ENCODE data around the gene RAB32. TPM values are rescaled to one million over a fixed set of nuclear protein-coding genes. Genes with fewer than 3 reads are reported as not detected.
A peak's percentile ranks its signal among the peaks of the same experiment; 100 is the strongest.

The RAB32 gene
- total and polyA plus RNA-seq, 8 donors = 3.5 to 19.0 (median 5.2) TPM

DNA sequence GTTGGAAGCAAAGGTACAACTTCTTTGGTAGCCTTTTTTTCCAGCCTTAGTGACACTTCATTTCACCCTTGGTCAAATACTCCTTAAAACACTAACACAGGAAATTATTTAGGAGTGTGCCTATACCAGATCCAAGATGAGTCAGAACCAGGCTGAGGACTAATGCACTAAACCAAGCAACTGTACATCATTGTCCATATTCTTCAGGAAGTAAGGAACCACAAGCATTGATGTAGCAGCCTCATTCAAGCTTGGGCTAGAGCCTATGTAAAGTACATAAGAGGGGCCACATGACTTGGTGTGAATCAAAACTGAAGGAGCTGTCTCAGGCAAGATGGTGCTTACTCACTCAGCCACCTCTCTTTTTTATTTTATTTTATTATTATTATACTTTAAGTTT is 34.4 kb downstream of the RAB32 start:
- H3K9me3 ChIP-seq = no peaks in the 10 kb centered on the region
- no peaks in the 10 kb centered on the region for H3K36me3 ChIP-seq
- no peak overlapping the region for H3K4me3 ChIP-seq
- H3K27ac ChIP-seq = no peak overlapping the region
- no peak for DNase-seq
- no peaks in the 10 kb centered on the region for H3K27me3 ChIP-seq
- no peaks in the 10 kb centered on the region for H3K4me1 ChIP-seq
- no peak for TF ChIP-seq CTCF (IDR thresholded peaks at IDR 0.05)
- FAIRE-seq = no peak
- no peak for ATAC-seq
- intact Hi-C loops (cut with DNase I) = no loop called here

GRCh38 chr6:146581968-146582367 is 38.3 kb downstream of the RAB32 start:
- Histone ChIP-seq H3K4me1 (no peaks in the 10 kb centered on the region), H3K27me3 (no peaks in the 10 kb centered on the region), H3K4me3 (no peak overlapping the region), H3K9me3 (no peaks in the 10 kb centered on the region), H3K27ac (no peak overlapping the region), H3K36me3 (no peaks in the 10 kb centered on the region)
- WGBS, 2 donors = 43 to 58% methylated on average over 1 of the region's 1 CpG
- ATAC-seq (no peak), DNase-seq (no peak), FAIRE-seq (no peak)
- no peak for TF ChIP-seq CTCF (IDR thresholded peaks at IDR 0.05)
- intact Hi-C loops (cut with DNase I) = no loop called here

- Histone ChIP-seq H3K9me3 (no peaks in the 10 kb centered on the region), H3K27me3 (no peaks in the 10 kb centered on the region), H3K36me3 (no peaks in the 10 kb centered on the region), H3K4me3 (no peak overlapping the region), H3K4me1 (no peaks in the 10 kb centered on the region), H3K27ac (no peak overlapping the region)
- FAIRE-seq (no peak), ATAC-seq (peak in 1 of 4 donors; percentile 26), DNase-seq (peak in 2 of 6 donors; percentile 16 to 30)
- intact Hi-C loops (cut with DNase I) = no loop called here
- no peak for TF ChIP-seq CTCF (IDR thresholded peaks at IDR 0.05)
- WGBS, 2 donors = 56 to 71% methylated on average over 5 of the region's 5 CpGs
Measured at GRCh38 chr6:146582857-146583256, 39.2 kb downstream of the RAB32 start.

- no peaks in the 10 kb centered on the region for H3K9me3 ChIP-seq
- no peaks in the 10 kb centered on the region for H3K4me1 ChIP-seq
- no peak for TF ChIP-seq CTCF (IDR thresholded peaks at IDR 0.05)
- 35 to 58% methylated on average over 1 of the region's 1 CpG for WGBS, 2 donors
- no peaks in the 10 kb centered on the region for H3K27me3 ChIP-seq
- no peak for FAIRE-seq
- no peak for DNase-seq
- intact Hi-C loops (cut with DNase I) = no loop called here
- H3K27ac ChIP-seq = no peak overlapping the region
- ATAC-seq = no peak
- no peaks in the 10 kb centered on the region for H3K36me3 ChIP-seq
- no peak overlapping the region for H3K4me3 ChIP-seq
Measured at GRCh38 chr6:146583966-146584365, 40.3 kb downstream of the RAB32 start.

GRCh38 chr6:146587459-146587858 is 43.8 kb downstream of the RAB32 start:
- no peak for TF ChIP-seq CTCF (IDR thresholded peaks at IDR 0.05)
- FAIRE-seq = no peak
- intact Hi-C loops (cut with DNase I) = no loop called here
- Histone ChIP-seq H3K4me3 (no peak overlapping the region), H3K9me3 (no peaks in the 10 kb centered on the region), H3K27ac (no peak overlapping the region), H3K27me3 (no peaks in the 10 kb centered on the region), H3K36me3 (no peaks in the 10 kb centered on the region), H3K4me1 (no peaks in the 10 kb centered on the region)
- DNase-seq = no peak
- whole genome bisulfite sequencing, 2 donors = 0% methylated on average over 1 of the region's 1 CpG
- ATAC-seq = no peak

Measured in pancreas (tissue), 10 donors.